ENCODE data around the gene TMPRSS4. TPM values are rescaled to one million over a fixed set of nuclear protein-coding genes. Genes with fewer than 3 reads are reported as not detected.

Gene TMPRSS4
- total and polyA plus RNA-seq, 9 of the 15 experiments (the other 6 are each of a cell fraction or from before 2014, with no cell fraction given) = 4.0 to 10.0 (median 5.6) TPM

- TF ChIP-seq SFPQ (IDR thresholded peaks at IDR 0.05; ENCODE audit: low read depth, low read length) = no peak
- no peak for TF ChIP-seq ZNF197 (CRISPR knock-in tag; IDR thresholded peaks at IDR 0.05; ENCODE audit: low read depth)
- no peak for TF ChIP-seq TAF9B (IDR thresholded peaks at IDR 0.05; ENCODE audit: partially characterized antibody)
- TF ChIP-seq ZNF140 (CRISPR knock-in tag; IDR thresholded peaks at IDR 0.05) = no peak
- TF ChIP-seq SIRT6 (IDR thresholded peaks at IDR 0.05; ENCODE audit: low read depth, low read length) = no peak
- TF ChIP-seq HMG20A (CRISPR knock-in tag; conservative IDR thresholded peaks at IDR 0.05) = no peak
- TF ChIP-seq ARID1B (IDR thresholded peaks at IDR 0.05) = peak; percentile 88
- no peak for TF ChIP-seq NKRF (IDR thresholded peaks at IDR 0.05; ENCODE audit: borderline replicate concordance)
- no peak for TF ChIP-seq DMBX1 (CRISPR knock-in tag; IDR thresholded peaks at IDR 0.05; ENCODE audit: borderline replicate concordance)
- TF ChIP-seq PTRF (tag; IDR thresholded peaks at IDR 0.05) = no peak
- TF ChIP-seq JUNB (CRISPR knock-in tag; conservative IDR thresholded peaks at IDR 0.05) = no peak
- TF ChIP-seq MLLT1 (IDR thresholded peaks at IDR 0.05) = peak in 1 of 2 experiments; percentile 44; a peak in 1 of 4 replicates
- no peak for TF ChIP-seq KLF1 (tag; IDR thresholded peaks at IDR 0.05)
- TF ChIP-seq ATF4 (CRISPR knock-in tag; IDR thresholded peaks at IDR 0.05) = no peak
- TF ChIP-seq BCOR (IDR thresholded peaks at IDR 0.05) = 0 out of 2 replicates have a peak, but pooled peaks have one; percentile 20
- no peak for TF ChIP-seq TCF15 (CRISPR knock-in tag; IDR thresholded peaks at IDR 0.05)
- no peak for TF ChIP-seq ZNF830 (CRISPR knock-in tag; IDR thresholded peaks at IDR 0.05)
- TF ChIP-seq CCAR2 (IDR thresholded peaks at IDR 0.05; ENCODE audit: low read depth, low read length) = no peak
- TF ChIP-seq ZFP36 (IDR thresholded peaks at IDR 0.05; ENCODE audit: low read depth, low read length, partially characterized antibody) = no peak
- TF ChIP-seq HMBOX1 (IDR thresholded peaks at IDR 0.05) = no peak
- no peak for TF ChIP-seq ZNF24 (IDR thresholded peaks at IDR 0.05)
- no peak for TF ChIP-seq MBD2 (IDR thresholded peaks at IDR 0.05; ENCODE audit: borderline replicate concordance, low read depth)
Observed at GRCh38 chr11:118074091-118074685, 2.7 kb upstream of the TMPRSS4 start (continued).
